Measurements from ENCODE around the gene NCLN. TPM values are rescaled to one million over a fixed set of nuclear protein-coding genes. Genes with fewer than 3 reads are reported as not detected.

The NCLN gene
- total and polyA plus RNA-seq, 9 of the 15 experiments (the other 6 are each of a cell fraction or from before 2014, with no cell fraction given) = 3.8 to 126 (median 39.6) TPM

GRCh38 chr19:3239367-3239766 lies 53.6 kb downstream of the NCLN start:
- H3K79me2 ChIP-seq (ENCODE audit: control insufficient read depth, insufficient read depth, low read length) = no peaks in the 10 kb centered on the region
- no TSS peak for BruUV-seq (replicated peaks)
- no peak for FAIRE-seq

More at GRCh38 chr19:3239367-3239766, 53.6 kb downstream of the NCLN start:
- intact Hi-C loops (cut with micrococcal nuclease) (no loop called here), in situ Hi-C loops (cut with MboI) (no loop called here)
- no peak for DNase-seq (ENCODE audit: extremely low read depth in 1 of 4, low spot score in 3 of 4)
- H3K9ac ChIP-seq (ENCODE audit: insufficient read depth in 1 of 2, low read depth in 2 of 2, low read length in 2 of 2) = no peak overlapping the region
- no peaks in the 10 kb centered on the region for H3K9me3 ChIP-seq (replicated peaks; ENCODE audit: control insufficient read depth, insufficient read depth, low read depth, low read length)
- ChIA-PET POLR2A (interaction anchor here (0.6 to 1.1 kb wide), 2 partner anchors 104 to 289 kb away, joined by 3 to 4 read pairs; no protein-coding TSS in a partner anchor), CTCF (ENCODE audit: low intra/inter-chr PET ratio) (no interaction called here)
- no peak overlapping the region for H3K27ac ChIP-seq (ENCODE audit: extremely low read depth, low read depth, low read length)
- no peak overlapping the region for H3K4me3 ChIP-seq
- peaks cover 10% of the 10 kb centered on the region; the same call in 1 of the 2 replicates for H4K20me1 ChIP-seq (replicated peaks; ENCODE audit: control insufficient read depth, insufficient read depth, low read length)
- peaks cover 0 to 3% of the 10 kb centered on the region in 2 experiments; a peak in 1 of 5 replicates for H3K4me1 ChIP-seq (replicated peaks in 1 of 2; ENCODE audit: control insufficient read depth in 2 of 2, insufficient read depth in 2 of 2, low read length in 2 of 2)
- no peak for ATAC-seq
- WGBS (ENCODE audit: insufficient coverage, low coverage, missing lambda C conversion rate) = 4% methylated on average over 5 of the region's 5 CpGs
- no peak overlapping the region for H3K4me2 ChIP-seq (ENCODE audit: insufficient read depth, low read length)
- no peaks in the 10 kb centered on the region for H3K9me1 ChIP-seq (ENCODE audit: control insufficient read depth, insufficient read depth, low read length)
- H3K27me3 ChIP-seq (ENCODE audit: control insufficient read depth in 2 of 2, insufficient read depth in 2 of 2, low read length in 2 of 2) = peaks cover 0 to 18% of the 10 kb centered on the region in 2 experiments; a peak in 3 of 5 replicates
- TF ChIP-seq FOXM1 (IDR thresholded peaks at IDR 0.05; ENCODE audit: low read depth) (no peak), FOXM1 (CRISPR knock-in tag; IDR thresholded peaks at IDR 0.05; ENCODE audit: low read depth) (no peak), CREB3 (tag; conservative IDR thresholded peaks at IDR 0.05; ENCODE audit: low read depth) (no peak), ZNF121 (CRISPR knock-in tag; conservative IDR thresholded peaks at IDR 0.05) (peak; percentile 84), EZH2 (IDR thresholded peaks at IDR 0.05; ENCODE audit: borderline replicate concordance, low read depth, low read length) (no peak), SREBF1 (IDR thresholded peaks at IDR 0.05; ENCODE audit: borderline replicate concordance, low read depth, low read length) (no peak), MYC (IDR thresholded peaks at IDR 0.05; ENCODE audit: low read depth, low read length) (no peak), MYC (CRISPR knock-in tag; IDR thresholded peaks at IDR 0.05; ENCODE audit: borderline replicate concordance, low read depth) (no peak), CSDE1 (IDR thresholded peaks at IDR 0.05) (no peak)
- H3K36me3 ChIP-seq (ENCODE audit: control insufficient read depth, insufficient read depth, low read length) = no peaks in the 10 kb centered on the region
- no peak overlapping the region for H2AFZ ChIP-seq (ENCODE audit: low read depth, low read length)
